Common myeloid progenitor, CD34-positive (primary cell): Measurements from ENCODE around the gene FAM25G.

Experiments used
- CTCF ChIA-PET: fragments of 350-600 bp; sonication (Branson Sonifier 250); formaldehyde crosslinking; loops from one replicate; lab custom pipeline; 2021; ENCODE audit warnings: antibody characterized with exemption; lab: Charles Lee
- POLR2A ChIA-PET: fragments of 350-600 bp; sonication (Branson Sonifier 250); formaldehyde crosslinking; loops from one replicate; lab custom pipeline; 2021; ENCODE audit warnings: antibody characterized with exemption; lab: Charles Lee
- DNase-seq, 3 donors: peaks; one replicate each; pipeline versions ENCODE4 v3.0.0 to v3.0.0-alpha.2; 2013
- H3K27ac ChIP-seq, 2 experiments: 1 replicate in 1 of 2; 2 replicates in 1 of 2; pipeline ENCODE4 v1.7.0; 2013; ENCODE audit warnings: inconsistent platforms in 2 of 2, low read length in 2 of 2, mild to moderate bottlenecking in 2 of 2, low read depth in 1 of 2, moderate library complexity in 1 of 2; ENCODE audit not compliant: severe bottlenecking in 2 of 2, insufficient read depth in 1 of 2, poor library complexity in 1 of 2
- H3K27me3 ChIP-seq, 5 experiments: replicated peaks in 2 of 5; 1 replicate in 3 of 5; 2 replicates in 2 of 5; pipeline versions ENCODE4 v1.6.1 to v1.7.0; 2013; ENCODE audit warnings: low read length in 4 of 5, mild to moderate bottlenecking in 2 of 5, moderate library complexity in 2 of 5, inconsistent platforms in 1 of 5; ENCODE audit not compliant: insufficient read depth in 5 of 5, control insufficient read depth in 4 of 5
- H3K36me3 ChIP-seq, 4 experiments: 1 replicate in 2 of 4; 2 replicates in 2 of 4; pipeline versions ENCODE4 v1.6.1 to v1.7.0; 2013; ENCODE audit warnings: low read length in 3 of 4, control low read depth in 1 of 4, mild to moderate bottlenecking in 1 of 4; ENCODE audit not compliant: control insufficient read depth in 4 of 4, insufficient read depth in 4 of 4
- H3K4me1 ChIP-seq, 4 experiments: 1 replicate in 3 of 4; 2 replicates in 1 of 4; pipeline versions ENCODE4 v1.6.1 to v1.7.1; 2013; ENCODE audit warnings: low read length in 3 of 4, mild to moderate bottlenecking in 3 of 4, control low read depth in 1 of 4, inconsistent platforms in 1 of 4, moderate library complexity in 1 of 4; ENCODE audit not compliant: control insufficient read depth in 4 of 4, insufficient read depth in 4 of 4; ENCODE audit errors: control extremely low read depth in 1 of 4
- H3K4me3 ChIP-seq, 7 experiments: 1 replicate in 4 of 7; 2 replicates in 3 of 7; pipeline versions ENCODE4 v1.5.1 to v1.7.0; 2013; ENCODE audit warnings: mild to moderate bottlenecking in 7 of 7, low read length in 6 of 7, moderate library complexity in 6 of 7, inconsistent platforms in 2 of 7, low read depth in 2 of 7, control low read depth in 1 of 7; ENCODE audit not compliant: insufficient read depth in 4 of 7, control insufficient read depth in 1 of 7; ENCODE audit errors: extremely low read depth in 1 of 7
- H3K9me3 ChIP-seq, 5 experiments: 1 replicate in 4 of 5; 2 replicates in 1 of 5; pipeline versions ENCODE4 v1.6.1 to v1.7.1; 2013; ENCODE audit warnings: low read length in 4 of 5, mild to moderate bottlenecking in 2 of 5, inconsistent platforms in 1 of 5, low read depth in 1 of 5, moderate library complexity in 1 of 5; ENCODE audit not compliant: control insufficient read depth in 4 of 5, insufficient read depth in 2 of 5; ENCODE audit errors: control extremely low read depth in 1 of 5
- WGBS: methylation state at CpG from one replicate; pipeline ENCODE4 v1.1.5; 2013; ENCODE audit not compliant: insufficient coverage; 5-methylcytosine and 5-hydroxymethylcytosine counted together

FAM25G gene

GRCh38 chr10:47452495-47453140 is 38.9 kb downstream of the FAM25G start:
- no peaks in the 10 kb centered on the region for H3K27me3 ChIP-seq
- WGBS: 88% methylated on average over 8 of the region's 11 CpGs
- DNase-seq: no peak
- H3K36me3 ChIP-seq: no peaks in the 10 kb centered on the region
- peaks cover 0 to 73% (median 50%) of the 10 kb centered on the region in 4 experiments for H3K4me1 ChIP-seq
- H3K9me3 ChIP-seq: no peaks in the 10 kb centered on the region
- no peak overlapping the region for H3K4me3 ChIP-seq
- ChIA-PET CTCF (no interaction called here), POLR2A (no interaction called here)
- H3K27ac ChIP-seq: no peak overlapping the region

GRCh38 chr10:47451998-47452494 is 39.5 kb downstream of the FAM25G start:
- H3K36me3 ChIP-seq: no peaks in the 10 kb centered on the region
- POLR2A ChIA-PET: no interaction called here
- H3K27me3 ChIP-seq: no peaks in the 10 kb centered on the region
- no peak overlapping the region for H3K27ac ChIP-seq
- peaks cover 0 to 73% (median 50%) of the 10 kb centered on the region in 4 experiments for H3K4me1 ChIP-seq
- H3K4me3 ChIP-seq: no peak overlapping the region
- H3K9me3 ChIP-seq: no peaks in the 10 kb centered on the region
- CTCF ChIA-PET: interaction anchor here (3.4 kb wide), 1 partner anchor 14 kb away, joined by 13 read pairs; no protein-coding TSS in a partner anchor
- 82% methylated on average over 4 of the region's 7 CpGs for WGBS
- DNase-seq: no peak

GRCh38 chr10:47451273-47451997 is 40.1 kb downstream of the FAM25G start:
- Histone ChIP-seq H3K9me3 (peaks cover 0 to 2% (median 1%) of the 10 kb centered on the region in 5 experiments), H3K27ac (no peak overlapping the region), H3K4me1 (peaks cover 0 to 70% (median 50%) of the 10 kb centered on the region in 4 experiments), H3K4me3 (no peak overlapping the region), H3K27me3 (no peaks in the 10 kb centered on the region), H3K36me3 (no peaks in the 10 kb centered on the region)
- over 99% methylated on average over 13 of the region's 13 CpGs for WGBS
- no peak for DNase-seq
- ChIA-PET POLR2A (no interaction called here), CTCF (interaction anchor here (2.4 to 3.4 kb wide), 2 partner anchors 11 to 13 kb away, joined by 9 to 13 read pairs; no protein-coding TSS in a partner anchor)

GRCh38 chr10:47450442-47450841 is 41.1 kb downstream of the FAM25G start:
- Histone ChIP-seq H3K27ac (no peak overlapping the region), H3K9me3 (peaks cover 0 to 12% (median 6%) of the 10 kb centered on the region in 5 experiments), H3K36me3 (no peaks in the 10 kb centered on the region), H3K4me3 (no peak overlapping the region), H3K4me1 (peaks cover 0 to 60% (median 42%) of the 10 kb centered on the region in 4 experiments), H3K27me3 (no peaks in the 10 kb centered on the region)
- POLR2A ChIA-PET: no interaction called here
- CTCF ChIA-PET: interaction anchor here (2.4 to 3.4 kb wide), 2 partner anchors 10 to 12 kb away, joined by 9 to 13 read pairs; no protein-coding TSS in a partner anchor
- WGBS: 93% methylated on average over 2 of the region's 2 CpGs
- no peak for DNase-seq

GRCh38 chr10:47449979-47450378 is 41.5 kb downstream of the FAM25G start:
- H3K36me3 ChIP-seq: no peaks in the 10 kb centered on the region
- no peak for DNase-seq
- CTCF ChIA-PET: interaction anchor here (1.4 to 3.4 kb wide), 3 partner anchors 10 to 88 kb away, joined by 4 to 13 read pairs (median 9); no protein-coding TSS in a partner anchor
- no peak overlapping the region for H3K27ac ChIP-seq
- no peak overlapping the region for H3K4me3 ChIP-seq
- peaks cover 0 to 56% (median 38%) of the 10 kb centered on the region in 4 experiments for H3K4me1 ChIP-seq
- WGBS: 90% methylated on average over 10 of the region's 10 CpGs
- POLR2A ChIA-PET: no interaction called here
- H3K27me3 ChIP-seq: no peaks in the 10 kb centered on the region
- H3K9me3 ChIP-seq: peaks cover 4 to 16% (median 6%) of the 10 kb centered on the region in 5 experiments

GRCh38 chr10:47449102-47449978 is 42.2 kb downstream of the FAM25G start:
- H3K27me3 ChIP-seq: no peaks in the 10 kb centered on the region
- no peak overlapping the region for H3K27ac ChIP-seq
- WGBS: 93% methylated on average over 5 of the region's 9 CpGs
- peaks cover 4 to 22% (median 6%) of the 10 kb centered on the region in 5 experiments for H3K9me3 ChIP-seq
- no peaks in the 10 kb centered on the region for H3K36me3 ChIP-seq
- peak; percentile 83 to 98 (median 95) for DNase-seq
- CTCF ChIA-PET: interaction anchor here (1.4 to 3.4 kb wide), 3 partner anchors 9 to 88 kb away, joined by 4 to 13 read pairs (median 9); no protein-coding TSS in a partner anchor
- H3K4me3 ChIP-seq: peak overlapping the region in 1 of 7 experiments; percentile 13
- POLR2A ChIA-PET: no interaction called here
- H3K4me1 ChIP-seq: peaks cover 0 to 53% (median 34%) of the 10 kb centered on the region in 4 experiments
